GM10248 (cell line): ENCODE data around the gene CYP27C1.
A peak's percentile ranks its signal among the peaks of the same experiment; 100 is the strongest.

Experiments used
- CTCF ChIA-PET: fragments of 300-600 bp; sonication (Branson Sonifier 250); formaldehyde crosslinking; extraction: SDS; loops from one replicate; lab custom pipeline; 2021; ENCODE audit warnings: antibody characterized with exemption; lab: Yijun Ruan, JAX
- POLR2A ChIA-PET: fragments of 350-650 bp; sonication (Branson Sonifier 250); formaldehyde crosslinking; extraction: SDS; loops from one replicate; lab custom pipeline; 2020; ENCODE audit warnings: antibody characterized with exemption; lab: Yijun Ruan, JAX
- DNase-seq: peaks from one replicate; pipeline ENCODE4 v3.0.0; 2012; ENCODE audit errors: extremely low spot score
- CTCF ChIP-seq: IDR thresholded peaks from 2 replicates; pipeline ENCODE4 v1.5.1; 2012; ENCODE audit warnings: mild to moderate bottlenecking, low read depth; ENCODE audit errors: extremely low read depth, missing control alignments, control extremely low read depth

Gene CYP27C1

GRCh38 chr2:127137225-127137624, 82.9 kb downstream of the CYP27C1 start:
- ChIA-PET CTCF (interaction anchor here (1.0 to 1.5 kb wide), 2 partner anchors 10 to 17 kb away, joined by 3 read pairs; no protein-coding TSS in a partner anchor), POLR2A (no interaction called here)
- no peak for TF ChIP-seq CTCF
- DNase-seq: no peak

- POLR2A ChIA-PET: no interaction called here
- peak; percentile 52 for DNase-seq
- TF ChIP-seq CTCF: no peak
- CTCF ChIA-PET: interaction anchor here (1.2 to 1.5 kb wide), 3 partner anchors 9 to 23 kb away, joined by 3 to 4 read pairs (median 3); no protein-coding TSS in a partner anchor
Observed at GRCh38 chr2:127134833-127135830, 85.0 kb downstream of the CYP27C1 start.

GRCh38 chr2:127134235-127134634, 85.9 kb downstream of the CYP27C1 start:
- POLR2A ChIA-PET: no interaction called here
- no peak for DNase-seq
- no peak for TF ChIP-seq CTCF
- CTCF ChIA-PET: interaction anchor here (1.6 kb wide), 1 partner anchor 66 kb away, joined by 4 read pairs; no protein-coding TSS in a partner anchor
